IMR-90 (cell line): ENCODE results near the gene TOR4A. TPM values are rescaled to one million over a fixed set of nuclear protein-coding genes. Genes with fewer than 3 reads are reported as not detected.

ENCODE experiments used
- ATAC-seq: fragments of 200-7000 bp; cut with Tn5 transposase; 2 replicates; pipeline ENCODE4 v1.9.1; 2020; ENCODE audit warnings: low read depth, mild to moderate bottlenecking, moderate library complexity
- BruUV-seq: library from RNA; stranded (reverse); fragments of 400-500 nt; replicated peaks from 2 replicates; lab custom pipeline; 2021; lab: Mats Ljungman, UMichigan
- CTCF ChIA-PET: fragments of 300-600 bp; formaldehyde crosslinking; extraction: SDS; loops from one replicate; lab custom pipeline; 2021; ENCODE audit warnings: antibody characterized with exemption; lab: Yijun Ruan, JAX
- POLR2A ChIA-PET: fragments of 300-600 bp; sonication (Branson Sonifier 250); formaldehyde crosslinking; loops from one replicate; lab custom pipeline; 2022; ENCODE audit warnings: antibody characterized with exemption; ENCODE audit not compliant: unreplicated experiment; lab: Charles Lee
- DNase-seq: peaks from one replicate; pipeline ENCODE4 v3.0.0; 2013
- H2AFZ ChIP-seq: replicated peaks from 2 replicates; pipeline ENCODE3; 2013; ENCODE audit warnings: low read length, mild to moderate bottlenecking; ENCODE audit not compliant: poor library complexity
- H2AK5ac ChIP-seq: 2 replicates; pipeline ENCODE4 v1.6.1; 2013; ENCODE audit warnings: low read depth, low read length, inconsistent platforms
- H2AK9ac ChIP-seq: replicated peaks from 2 replicates; pipeline ENCODE3; 2013; ENCODE audit warnings: mild to moderate bottlenecking, low read depth, low read length, moderate library complexity; ENCODE audit not compliant: poor library complexity
- H2BK120ac ChIP-seq: 2 replicates; pipeline ENCODE4 v1.6.1; 2013; ENCODE audit warnings: low read depth, low read length, inconsistent platforms
- H2BK15ac ChIP-seq: 3 replicates; pipeline ENCODE4 v1.6.1; 2013; ENCODE audit warnings: low read depth, low read length, inconsistent platforms
- H2BK20ac ChIP-seq: 2 replicates; pipeline ENCODE4 v1.6.1; 2013; ENCODE audit warnings: low read depth, mild to moderate bottlenecking, inconsistent platforms, low read length, moderate library complexity
- H2BK5ac ChIP-seq: 2 replicates; pipeline ENCODE4 v1.6.1; 2013; ENCODE audit warnings: mild to moderate bottlenecking, low read depth, low read length, inconsistent platforms; ENCODE audit not compliant: poor library complexity, severe bottlenecking
- H3K14ac ChIP-seq: replicated peaks from 2 replicates; pipeline ENCODE4 v1.6.1; 2013; ENCODE audit warnings: low read depth, low read length, inconsistent platforms
- H3K18ac ChIP-seq: 2 replicates; pipeline ENCODE4 v1.6.1; 2013; ENCODE audit warnings: low read depth, low read length, control low read depth
- H3K23ac ChIP-seq: 2 replicates; pipeline ENCODE4 v1.6.1; 2013; ENCODE audit warnings: low read depth, low read length, inconsistent platforms
- H3K27ac ChIP-seq: 2 replicates; pipeline ENCODE4 v1.5.1; 2013; ENCODE audit warnings: mild to moderate bottlenecking, control low read depth, low read length; ENCODE audit not compliant: insufficient read depth
- H3K27me3 ChIP-seq: 2 replicates; pipeline ENCODE4 v1.6.1; 2013; ENCODE audit warnings: low read length; ENCODE audit not compliant: control insufficient read depth, insufficient read depth
- H3K36me3 ChIP-seq: 2 replicates; pipeline ENCODE4 v1.6.1; 2013; ENCODE audit warnings: low read length, mixed read lengths; ENCODE audit not compliant: control insufficient read depth, insufficient read depth
- H3K4ac ChIP-seq: 2 replicates; pipeline ENCODE4 v1.6.1; 2013; ENCODE audit warnings: low read depth, low read length, inconsistent platforms
- H3K4me1 ChIP-seq: 2 replicates; pipeline ENCODE4 v1.6.1; 2013; ENCODE audit warnings: low read length, mixed read lengths; ENCODE audit not compliant: control insufficient read depth, insufficient read depth
- H3K4me2 ChIP-seq: 2 replicates; pipeline ENCODE4 v1.6.1; 2013; ENCODE audit warnings: low read depth, mild to moderate bottlenecking, control low read depth, low read length, moderate library complexity
- H3K4me3 ChIP-seq: 2 replicates; pipeline ENCODE4 v1.5.1; 2013; ENCODE audit warnings: low read depth, mild to moderate bottlenecking, control low read depth, low read length, moderate library complexity; ENCODE audit not compliant: insufficient read depth
- H3K56ac ChIP-seq: 2 replicates; pipeline ENCODE4 v1.6.1; 2013; ENCODE audit warnings: low read length, inconsistent platforms; ENCODE audit not compliant: insufficient read depth; ENCODE audit errors: extremely low read depth
- H3K79me1 ChIP-seq, 2 experiments: 2 replicates each; pipeline ENCODE4 v1.6.1; 2013; ENCODE audit warnings: low read length in 2 of 2, inconsistent platforms in 1 of 2, low read depth in 1 of 2
- H3K9ac ChIP-seq: 2 replicates; pipeline ENCODE4 v1.6.1; 2013; ENCODE audit warnings: low read depth, low read length, control low read depth
- H3K9me1 ChIP-seq: 2 replicates; pipeline ENCODE4 v1.6.1; 2013; ENCODE audit warnings: low read length, inconsistent platforms; ENCODE audit not compliant: insufficient read depth
- H3K9me3 ChIP-seq: 2 replicates; pipeline ENCODE4 v1.6.1; 2013; ENCODE audit warnings: low read length; ENCODE audit not compliant: control insufficient read depth, insufficient read depth
- H4K20me1 ChIP-seq: 2 replicates; pipeline ENCODE4 v1.6.1; 2013; ENCODE audit warnings: low read length, inconsistent platforms; ENCODE audit not compliant: insufficient read depth
- H4K5ac ChIP-seq: 2 replicates; pipeline ENCODE4 v1.6.1; 2013; ENCODE audit warnings: mild to moderate bottlenecking, low read depth, low read length, control low read depth
- H4K8ac ChIP-seq, 2 experiments: 2 replicates each; pipeline ENCODE4 v1.6.1; 2013; ENCODE audit warnings: low read depth in 2 of 2, low read length in 2 of 2, control low read depth in 1 of 2, inconsistent platforms in 1 of 2
- H4K91ac ChIP-seq: 2 replicates; pipeline ENCODE4 v1.6.1; 2013; ENCODE audit warnings: low read depth, low read length, inconsistent platforms; ENCODE audit not compliant: insufficient read depth
- CHD1 ChIP-seq: IDR thresholded peaks from 2 replicates; pipeline ENCODE4 v1.6.1; 2012; ENCODE audit warnings: low read depth, low read length, improper control_type of control experiment
- WGBS, 2 experiments: methylation state at CpG; one replicate each; pipeline versions ENCODE4 v1.1.5 to v1.1.7; 2013; ENCODE audit warnings: missing lambda C conversion rate in 2 of 2; ENCODE audit not compliant: insufficient read length in 1 of 2; ENCODE audit errors: extremely low coverage in 2 of 2; 5-methylcytosine and 5-hydroxymethylcytosine counted together
- dilution Hi-C: fragments of 300-500 bp; cut with HindIII; formaldehyde crosslinking; loops from one replicate; pipeline ENCODE4 v1.14.3; 2018; ENCODE audit warnings: low sequenced_read_pairs; ENCODE audit not compliant: unreplicated experiment
- in situ Hi-C: fragments of 300-500 bp; cut with MboI; formaldehyde crosslinking; loops from 3 replicates; pipeline ENCODE4 v1.14.3; 2019; ENCODE audit warnings: low sequenced_read_pairs, inconsistent platforms, mixed read lengths
- intact Hi-C: fragments of 100-400 bp; cut with micrococcal nuclease; formaldehyde crosslinking; loops from 2 replicates; pipeline ENCODE4 v1.10.0; 2022
- polyA plus RNA-seq, 3 experiments: library from polyadenylated mRNA; depleted of rRNA; stranded (reverse); fragments of >200 nt; gene quantifications; 2 replicates each; pipeline ENCODE4 v1.2.3, GENCODE V29; 2012; ENCODE audit warnings: low replicate concordance in 1 of 3
- total RNA-seq: library from RNA; depleted of rRNA; stranded (reverse); fragments of >200 nt; gene quantifications from 2 replicates; pipeline ENCODE4 v1.2.3, GENCODE V29; 2012

The TOR4A gene
- total and polyA plus RNA-seq, 2 of the 4 experiments (the other 2 are of a cell fraction) = 9.7 to 22.9 TPM

- Histone ChIP-seq H3K9me1 (no peaks in the 10 kb centered on the region), H3K27ac (no peak overlapping the region), H4K5ac (no peak overlapping the region), H4K91ac (no peak overlapping the region), H3K4me3 (no peak overlapping the region), H3K4ac (no peak overlapping the region), H3K79me1 (no peaks in the 10 kb centered on the region), H2BK120ac (no peak overlapping the region), H2BK15ac (no peak overlapping the region), H4K8ac (no peak overlapping the region), H3K9me3 (no peaks in the 10 kb centered on the region), H3K4me1 (no peaks in the 10 kb centered on the region), H3K56ac (no peak overlapping the region), H3K4me2 (no peak overlapping the region), H2BK5ac (no peak overlapping the region), H2AK9ac (no peak overlapping the region), H4K20me1 (no peaks in the 10 kb centered on the region), H3K14ac (no peak overlapping the region), H3K18ac (no peak overlapping the region), H2BK20ac (no peak overlapping the region), H2AFZ (no peak overlapping the region), H3K23ac (no peak overlapping the region), H3K36me3 (no peaks in the 10 kb centered on the region), H3K9ac (no peak overlapping the region), H3K27me3 (no peaks in the 10 kb centered on the region; the same call in 1 of the 2 replicates), H2AK5ac (no peak overlapping the region)
- DNase-seq (no peak), ATAC-seq (no peak)
- intact Hi-C loops = no loop called here
- TF ChIP-seq CHD1 = no peak
- no TSS peak for BruUV-seq
- dilution Hi-C loops = no loop called here
- ChIA-PET POLR2A (no interaction called here), CTCF (interaction anchor here (0.6 kb wide), 1 partner anchor 20 kb away, joined by 3 read pairs; no protein-coding TSS in a partner anchor)
- in situ Hi-C loops = no loop called here
- 90% methylated on average over 15 of the region's 37 CpGs; no CpG with 5 or more reads in 1 of the 2 experiments for WGBS, 2 experiments
Measured at GRCh38 chr9:137323531-137324331, 46.2 kb downstream of the TOR4A start.
